ES-I3 (cell line): ENCODE results near the gene ASXL3.

Source experiments
- H3K36me3 ChIP-seq: 2 replicates; pipeline ENCODE4 v1.6.1; 2013; ENCODE audit warnings: mild to moderate bottlenecking, low read length, control low read depth, moderate library complexity; ENCODE audit not compliant: insufficient read depth
- H3K4me1 ChIP-seq: 2 replicates; pipeline ENCODE4 v1.6.1; 2013; ENCODE audit warnings: mild to moderate bottlenecking, control low read depth, low read length; ENCODE audit not compliant: insufficient read depth
- H3K9ac ChIP-seq: 2 replicates; pipeline ENCODE4 v1.6.1; 2013; ENCODE audit warnings: low read depth, mild to moderate bottlenecking, low read length, moderate library complexity
- H3K9me3 ChIP-seq: 2 replicates; pipeline ENCODE4 v1.6.1; 2013; ENCODE audit warnings: mild to moderate bottlenecking, low read length, moderate library complexity; ENCODE audit not compliant: control insufficient read depth, insufficient read depth

The ASXL3 gene

DNA sequence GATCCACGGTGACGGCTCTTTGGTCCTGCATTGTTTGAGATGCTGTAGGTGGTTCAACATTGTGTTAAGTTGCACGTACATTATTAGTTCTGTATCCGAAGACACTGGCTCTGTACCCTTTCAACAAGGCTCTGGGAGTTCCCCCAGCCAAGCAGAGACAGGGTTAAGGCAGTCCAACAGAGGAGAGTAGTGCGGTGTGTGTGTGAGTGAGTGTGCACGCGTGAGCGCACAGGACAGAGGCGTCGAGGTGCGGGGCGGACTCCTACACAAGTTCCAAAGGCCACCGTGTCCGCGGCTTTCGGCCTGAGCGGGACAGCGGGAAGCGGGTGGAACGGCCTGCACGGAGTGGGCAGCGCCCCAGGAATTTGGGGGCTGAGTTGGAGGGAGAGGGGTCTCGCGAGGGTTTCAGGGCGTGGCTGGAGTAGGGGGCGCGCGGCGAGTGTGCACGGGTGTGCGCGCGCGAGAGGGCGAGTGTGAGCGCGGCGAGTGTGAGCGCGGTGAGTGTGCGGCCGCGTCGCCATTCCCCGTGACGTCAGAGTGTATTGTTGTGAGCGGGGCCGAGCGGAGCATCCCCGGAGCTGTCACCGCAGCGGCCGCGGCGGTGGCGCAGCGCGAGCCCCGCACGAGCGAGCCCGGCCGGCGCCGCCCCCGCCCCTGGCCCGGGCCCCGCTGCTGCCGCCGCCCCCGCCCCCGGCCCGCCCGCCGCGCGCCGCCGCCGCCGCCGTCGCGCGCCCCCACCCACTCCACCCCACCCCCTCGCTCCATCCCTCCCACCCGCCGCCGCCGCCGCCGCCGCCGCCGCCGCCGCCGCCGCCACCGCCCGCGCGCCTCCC is at the start of gene ASXL3:
Gene ASXL3, plus strand, starts transcription at position 535 of the 833 bp plus-strand sequence. CDS start 413 bp downstream, outside the sequence.
- peak within 1 kb of the TSS; percentile 91 for H3K9ac ChIP-seq
- no peaks in the 10 kb centered on the region for H3K36me3 ChIP-seq
- H3K9me3 ChIP-seq = no peaks in the 10 kb centered on the region

DNA sequence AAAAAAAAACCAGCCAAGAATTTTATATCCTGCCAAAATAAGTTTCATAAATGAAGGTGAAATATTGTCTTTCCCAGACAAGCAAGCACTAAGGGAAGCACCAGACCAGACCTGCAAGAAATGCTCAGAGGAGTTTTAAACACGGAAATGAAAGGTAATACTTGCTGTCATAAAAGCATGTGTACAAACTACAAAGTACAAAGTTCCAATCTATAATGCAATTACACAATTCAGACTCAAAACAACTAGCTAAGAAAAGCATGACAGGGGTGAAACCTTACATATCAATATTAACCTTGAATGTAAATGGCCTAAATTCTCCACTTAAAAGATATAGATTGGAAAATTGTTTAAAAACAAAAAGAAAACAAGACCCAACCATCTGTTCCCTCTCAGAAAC is 45.0 kb upstream of the ASXL3 start:
- no peaks in the 10 kb centered on the region for H3K9me3 ChIP-seq
- no peaks in the 10 kb centered on the region for H3K4me1 ChIP-seq
- H3K36me3 ChIP-seq = no peaks in the 10 kb centered on the region
- H3K9ac ChIP-seq = no peak overlapping the region

More for the DNA sequence above, at the start of gene ASXL3:
- peaks cover 12% of the 10 kb centered on the region; the same call in 1 of the 2 replicates for H3K4me1 ChIP-seq

DNA sequence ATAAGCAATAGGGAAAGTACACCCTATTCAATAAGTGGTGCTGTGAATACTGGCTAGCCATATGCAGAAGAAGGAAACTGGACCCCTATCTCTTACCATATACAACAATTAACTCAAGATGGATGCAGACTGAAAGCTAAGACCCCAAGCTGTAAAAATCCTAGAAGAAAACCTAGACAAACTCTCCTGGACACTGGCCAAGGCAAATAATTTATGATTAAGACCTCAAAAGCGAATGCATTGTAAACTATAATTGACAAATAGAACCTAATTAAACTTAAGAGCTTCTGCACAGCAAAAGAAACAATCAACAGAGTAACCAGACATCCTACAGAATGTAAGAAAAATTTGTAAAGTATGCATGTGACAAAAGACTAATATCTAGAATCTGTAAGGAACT is 41.1 kb upstream of the ASXL3 start:
- Histone ChIP-seq H3K9ac (no peak overlapping the region), H3K9me3 (no peaks in the 10 kb centered on the region), H3K4me1 (no peaks in the 10 kb centered on the region)

DNA sequence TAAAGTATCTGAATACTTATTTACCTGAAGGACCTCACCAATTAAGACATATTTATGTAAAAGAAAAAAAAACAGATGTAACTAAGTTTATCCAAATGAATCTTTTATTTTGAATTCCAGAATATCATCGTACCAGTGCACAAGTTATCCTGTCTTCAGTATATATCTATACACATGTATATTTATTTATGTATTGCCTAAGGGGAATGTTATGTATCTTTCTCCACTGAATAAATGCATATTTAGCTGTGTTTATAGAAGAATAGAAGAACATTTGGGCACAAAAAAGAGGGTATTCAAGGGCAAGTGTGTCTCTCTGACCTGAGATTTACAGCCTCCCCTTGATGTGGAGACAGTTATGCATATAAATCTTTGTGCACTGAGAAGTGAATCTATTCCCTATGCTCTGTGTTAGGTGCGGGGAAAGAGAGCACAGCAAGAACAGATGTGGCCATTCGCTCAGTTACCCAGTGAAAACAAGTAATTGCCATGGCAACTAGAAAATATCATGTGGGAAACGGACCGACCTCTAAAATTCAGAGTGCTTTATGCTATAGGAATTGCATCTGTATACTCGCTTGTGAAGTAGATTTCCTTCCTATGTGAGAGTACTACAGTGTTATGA is 39.5 kb upstream of the ASXL3 start:
- Histone ChIP-seq H3K9me3 (no peaks in the 10 kb centered on the region), H3K36me3 (no peaks in the 10 kb centered on the region), H3K9ac (no peak overlapping the region), H3K4me1 (no peaks in the 10 kb centered on the region)

More for the DNA sequence above, 41.1 kb upstream of the ASXL3 start:
- no peaks in the 10 kb centered on the region for H3K36me3 ChIP-seq

DNA sequence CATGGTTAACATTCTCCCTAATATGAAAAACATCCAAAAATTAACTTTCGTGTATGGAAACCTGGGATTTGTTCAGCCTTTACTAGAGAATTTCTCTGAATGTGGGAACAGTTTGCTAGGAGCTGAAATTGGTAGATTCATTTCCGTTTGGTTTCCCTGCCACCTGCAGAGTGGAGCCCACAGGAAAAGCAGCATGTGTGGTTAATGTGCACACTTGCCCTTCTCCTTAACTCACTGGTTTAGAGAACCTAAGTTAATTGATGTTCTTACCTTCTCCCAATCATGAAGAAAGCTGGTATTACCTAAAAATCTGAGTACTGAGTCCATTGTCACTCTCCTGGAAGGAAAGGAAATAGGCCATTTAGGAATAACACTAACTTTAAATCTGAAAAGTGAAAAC is 37.6 kb upstream of the ASXL3 start:
- H3K9me3 ChIP-seq = no peaks in the 10 kb centered on the region
- H3K36me3 ChIP-seq = no peaks in the 10 kb centered on the region
- H3K4me1 ChIP-seq = no peaks in the 10 kb centered on the region
- no peak overlapping the region for H3K9ac ChIP-seq

DNA sequence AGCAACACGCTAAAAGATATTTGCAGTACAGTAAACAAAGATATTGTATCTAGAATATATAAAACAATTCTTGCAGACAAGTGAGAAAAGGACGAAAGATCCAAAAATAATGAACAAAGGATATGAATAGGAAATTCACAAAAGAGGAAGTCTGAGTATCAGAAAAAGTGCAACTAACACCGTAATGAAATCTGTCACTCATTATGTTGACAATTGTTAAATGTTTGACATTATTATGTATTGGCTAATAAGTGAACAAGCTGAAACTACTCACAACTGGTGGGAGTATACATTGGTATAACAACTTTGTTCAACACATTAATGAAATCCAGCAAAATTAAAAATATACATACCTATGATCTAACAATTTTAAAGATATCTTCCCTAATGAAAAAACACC is 36.7 kb upstream of the ASXL3 start:
- Histone ChIP-seq H3K9me3 (no peaks in the 10 kb centered on the region), H3K9ac (no peak overlapping the region), H3K36me3 (no peaks in the 10 kb centered on the region), H3K4me1 (no peaks in the 10 kb centered on the region)

DNA sequence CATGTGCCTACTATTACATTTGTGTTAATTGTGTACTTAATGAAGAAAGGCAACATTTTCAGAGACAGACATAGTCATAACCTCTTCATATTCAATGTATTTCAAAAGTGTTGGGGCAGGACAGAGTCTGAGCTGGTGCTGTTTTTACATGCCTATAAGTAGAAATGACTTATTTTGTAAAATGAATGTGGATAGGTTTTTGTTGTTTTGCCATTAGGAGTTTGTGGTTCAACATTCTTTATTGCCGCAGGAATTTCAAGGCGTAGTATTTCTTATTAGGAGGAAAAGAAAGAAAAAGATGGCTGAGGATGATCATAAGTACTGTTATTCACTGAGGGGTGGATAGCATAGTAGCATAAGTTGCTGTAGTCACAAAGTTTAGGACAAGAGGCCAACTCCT is 21.2 kb upstream of the ASXL3 start:
- H3K9ac ChIP-seq = no peak overlapping the region
- no peaks in the 10 kb centered on the region for H3K36me3 ChIP-seq

DNA sequence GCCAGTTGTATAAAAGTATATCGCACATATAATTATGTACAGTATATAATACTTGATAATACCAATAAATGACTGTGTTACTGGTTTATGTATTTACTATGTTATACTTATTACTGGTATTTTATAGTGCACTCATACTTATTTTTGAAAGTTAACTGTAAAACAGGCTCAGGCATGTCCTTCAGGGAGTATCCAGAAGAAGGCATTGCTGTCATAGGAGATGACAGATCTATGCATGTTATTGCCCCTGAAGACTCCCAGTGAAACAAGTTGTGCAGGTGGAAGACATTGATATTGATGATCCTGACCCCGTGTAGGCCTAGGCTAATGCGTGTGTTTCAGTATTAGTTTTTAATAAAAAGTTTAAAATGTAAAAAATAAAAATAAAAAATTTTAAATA is 20.3 kb upstream of the ASXL3 start:
- Histone ChIP-seq H3K9me3 (no peaks in the 10 kb centered on the region), H3K9ac (no peak overlapping the region), H3K4me1 (peaks cover 8% of the 10 kb centered on the region; the same call in 1 of the 2 replicates), H3K36me3 (no peaks in the 10 kb centered on the region)

More for the DNA sequence above, 21.2 kb upstream of the ASXL3 start:
- Histone ChIP-seq H3K4me1 (peaks cover 8% of the 10 kb centered on the region; the same call in 1 of the 2 replicates), H3K9me3 (no peaks in the 10 kb centered on the region)

DNA sequence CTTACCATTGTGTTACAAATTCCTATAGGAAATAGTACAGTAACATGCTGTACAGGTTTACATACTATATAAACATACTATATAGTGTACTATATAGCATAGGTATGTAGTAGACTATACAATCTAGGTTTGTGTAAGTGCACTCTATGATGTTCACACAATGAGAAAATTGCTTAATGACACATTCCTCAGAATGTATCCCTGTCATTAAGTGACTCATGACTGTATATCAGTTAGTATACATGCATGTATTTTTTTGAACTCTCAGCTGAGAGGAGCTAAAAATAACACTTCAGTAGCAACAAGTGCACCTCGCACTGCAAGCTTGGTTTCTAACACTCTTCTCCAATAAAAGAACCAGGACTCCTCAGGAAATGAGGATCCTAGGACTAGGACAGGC is 19.5 kb upstream of the ASXL3 start:
- no peak overlapping the region for H3K9ac ChIP-seq
- H3K36me3 ChIP-seq = no peaks in the 10 kb centered on the region
- H3K9me3 ChIP-seq = peaks cover 3% of the 10 kb centered on the region; the same call in 1 of the 2 replicates
- peaks cover 8% of the 10 kb centered on the region; the same call in 1 of the 2 replicates for H3K4me1 ChIP-seq

DNA sequence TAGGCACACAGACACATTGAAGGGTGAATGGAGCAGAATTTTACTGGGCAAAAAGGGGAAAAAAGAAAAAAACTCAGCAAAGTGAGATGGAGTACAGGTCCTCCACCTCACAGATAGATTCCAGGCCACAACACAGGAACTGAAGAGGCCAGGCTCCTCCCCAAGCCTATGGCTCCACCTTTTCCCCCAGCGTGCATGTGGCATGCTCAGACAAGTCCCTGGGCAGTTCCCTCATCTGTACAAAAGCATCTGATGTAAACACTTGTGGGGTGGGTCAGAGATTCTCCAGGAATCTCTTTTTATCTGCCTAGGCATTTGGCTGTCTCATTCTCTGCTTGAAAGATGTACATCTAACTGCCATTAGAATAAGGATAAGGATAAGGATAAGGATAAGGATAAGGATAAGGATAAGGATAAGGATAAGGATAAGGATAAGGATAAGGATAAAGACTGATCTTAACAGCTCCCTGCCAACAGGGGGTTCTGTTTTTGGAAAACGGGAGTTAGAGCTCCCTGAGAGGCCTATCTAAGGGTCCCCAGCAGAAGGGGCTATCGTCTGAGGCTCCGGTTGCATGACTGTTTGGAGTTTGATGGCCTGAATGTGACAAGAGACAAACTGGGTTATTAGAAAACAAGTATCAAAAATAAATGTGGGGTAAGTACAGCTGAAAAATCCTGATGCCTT is 17.2 kb upstream of the ASXL3 start:
- Histone ChIP-seq H3K36me3 (no peaks in the 10 kb centered on the region), H3K9ac (no peak overlapping the region), H3K4me1 (peaks cover 8% of the 10 kb centered on the region; the same call in 1 of the 2 replicates), H3K9me3 (peaks cover 3% of the 10 kb centered on the region; the same call in 1 of the 2 replicates)

DNA sequence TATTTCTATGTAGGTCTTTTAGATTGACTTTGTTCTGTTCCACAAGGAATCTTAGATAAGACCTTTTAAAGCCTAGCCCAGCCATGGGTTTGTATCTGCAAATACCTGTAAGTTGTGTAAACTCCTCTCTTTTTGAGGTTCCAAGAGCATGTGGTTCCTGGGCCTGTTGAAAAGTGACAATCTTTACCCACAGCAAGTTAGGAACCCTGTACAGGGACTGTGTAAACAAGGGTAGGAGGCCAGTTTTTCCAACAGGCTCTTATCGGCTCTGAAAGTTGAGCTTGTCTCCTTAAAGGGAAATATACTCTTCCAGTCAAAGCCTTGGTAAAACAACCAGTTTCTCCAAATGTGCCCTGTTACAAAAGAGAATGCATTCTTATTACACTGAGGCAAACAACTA is 15.3 kb upstream of the ASXL3 start:
- Histone ChIP-seq H3K9me3 (peaks cover 15% of the 10 kb centered on the region; the same call in 1 of the 2 replicates), H3K9ac (no peak overlapping the region), H3K36me3 (no peaks in the 10 kb centered on the region), H3K4me1 (peaks cover 8% of the 10 kb centered on the region; the same call in 1 of the 2 replicates)

DNA sequence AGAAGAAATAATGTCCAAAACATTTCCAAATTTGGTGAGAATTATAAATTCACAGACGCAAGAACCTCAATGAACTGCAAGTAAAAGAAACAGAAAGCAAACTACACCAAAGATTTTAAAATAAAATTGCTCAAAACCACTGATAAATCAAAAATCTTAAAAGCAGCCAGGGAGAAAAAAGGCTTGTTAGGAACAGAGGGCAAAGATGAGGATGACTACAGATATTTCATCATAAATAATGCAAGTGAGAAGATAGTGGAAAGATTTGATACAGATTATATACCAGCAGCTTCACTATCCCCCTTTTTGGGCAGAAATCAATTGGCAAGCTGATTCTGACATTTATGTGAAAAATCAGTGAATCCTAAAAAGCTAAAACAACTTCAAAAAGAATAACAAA is 10.3 kb upstream of the ASXL3 start:
- H3K9me3 ChIP-seq = peaks cover 17% of the 10 kb centered on the region; the same call in 1 of the 2 replicates
- H3K4me1 ChIP-seq = no peaks in the 10 kb centered on the region
- H3K9ac ChIP-seq = no peak overlapping the region
- H3K36me3 ChIP-seq = no peaks in the 10 kb centered on the region

DNA sequence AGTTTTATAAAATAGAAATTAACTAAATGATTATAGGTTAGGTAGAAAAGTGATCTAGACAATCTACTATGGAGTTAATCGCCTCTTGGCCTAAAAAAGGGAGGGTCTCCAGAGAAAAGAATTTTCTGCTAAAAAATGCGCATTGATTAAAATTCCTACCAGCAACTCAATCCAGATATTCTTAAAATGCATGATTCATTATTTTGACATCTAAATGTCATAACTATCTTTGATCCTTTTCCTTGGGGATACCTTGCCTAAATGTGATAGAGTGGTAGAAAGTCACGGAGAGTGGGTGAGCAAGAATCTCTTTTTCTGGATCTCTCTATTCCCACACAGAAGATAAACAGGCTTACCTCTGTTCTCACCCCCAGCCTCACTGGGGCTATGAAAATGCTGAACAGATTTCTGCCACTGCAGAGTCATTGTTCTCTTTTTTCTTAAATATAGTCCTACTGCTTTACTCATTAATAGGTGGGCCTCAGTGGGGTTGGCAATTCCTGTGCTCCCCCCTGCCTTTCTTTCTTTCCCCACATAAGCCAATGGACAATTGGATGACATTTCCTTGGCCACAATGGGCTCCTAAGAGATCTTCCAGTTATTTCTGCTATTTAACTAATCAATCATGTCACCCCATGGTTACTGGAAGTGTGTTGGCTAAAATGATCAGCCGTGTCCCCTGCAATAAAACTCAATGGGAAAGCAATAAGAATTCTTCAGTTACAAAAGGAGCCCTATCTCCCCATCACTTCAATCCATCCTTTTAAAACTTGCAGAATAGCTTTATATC is 5.8 kb upstream of the ASXL3 start:
- H3K4me1 ChIP-seq = peaks cover 4% of the 10 kb centered on the region; the same call in 1 of the 2 replicates
- no peak overlapping the region for H3K9ac ChIP-seq
- peaks cover 7% of the 10 kb centered on the region; the same call in 1 of the 2 replicates for H3K9me3 ChIP-seq
- H3K36me3 ChIP-seq = no peaks in the 10 kb centered on the region

DNA sequence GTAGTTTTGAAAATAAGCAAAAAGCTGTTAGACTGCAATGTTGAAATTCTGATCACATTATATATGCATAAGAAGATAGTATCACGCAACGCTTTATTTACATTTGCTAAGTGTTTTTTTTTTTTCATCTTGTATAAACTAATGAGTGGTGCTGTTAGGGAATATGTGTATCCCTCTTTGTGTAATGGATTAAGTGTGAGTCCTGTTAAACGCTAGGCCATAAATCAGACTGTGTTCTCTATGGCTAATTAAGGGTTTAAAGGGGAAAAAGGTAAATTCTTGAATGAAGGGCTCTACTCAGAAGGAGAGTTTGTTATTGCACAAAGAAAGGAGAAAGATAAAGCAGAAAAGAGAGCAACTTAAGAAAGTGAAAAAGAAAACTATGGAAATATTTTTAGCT is 4.8 kb upstream of the ASXL3 start:
- no peak overlapping the region for H3K9ac ChIP-seq
- no peaks in the 10 kb centered on the region for H3K36me3 ChIP-seq
- H3K9me3 ChIP-seq = no peaks in the 10 kb centered on the region
- peaks cover 4% of the 10 kb centered on the region; the same call in 1 of the 2 replicates for H3K4me1 ChIP-seq
